Activated B cell treated with CpG ODN at 0.5 μM for 24 hours (primary cell): Measurements from ENCODE around the gene MCAT. TPM values are rescaled to one million over a fixed set of nuclear protein-coding genes. Genes with fewer than 3 reads are reported as not detected.

ENCODE experiments used
- ATAC-seq: fragments of 200-7000 bp; cut with Tn5 transposase; one replicate; pipeline ENCODE4 v1.10.0; 2021; ENCODE audit warnings: low read depth, mild to moderate bottlenecking, moderate library complexity
- CTCF ChIA-PET: fragments of 350-600 bp; sonication (Branson Sonifier 250); formaldehyde crosslinking; loops from one replicate; lab custom pipeline; 2021; ENCODE audit warnings: antibody characterized with exemption; lab: Charles Lee
- POLR2A ChIA-PET: fragments of 350-600 bp; sonication (Branson Sonifier 250); formaldehyde crosslinking; loops from one replicate; lab custom pipeline; 2021; ENCODE audit warnings: antibody characterized with exemption; lab: Charles Lee
- DNase-seq: peaks from one replicate; pipeline ENCODE4 v3.0.0; 2022
- H3K27ac Mint-ChIP-seq: one replicate; pipeline ENCODE4 v1.8.0; 2020; ENCODE audit warnings: mixed read lengths
- H3K27me3 Mint-ChIP-seq: one replicate; pipeline ENCODE4 v1.8.0; 2021; ENCODE audit warnings: mixed read lengths
- H3K36me3 Mint-ChIP-seq: one replicate; pipeline ENCODE4 v1.8.0; 2021; ENCODE audit warnings: low read depth, mixed read lengths
- H3K4me1 Mint-ChIP-seq: one replicate; pipeline ENCODE4 v1.8.0; 2021; ENCODE audit warnings: mixed read lengths
- H3K4me3 Mint-ChIP-seq: one replicate; pipeline ENCODE4 v1.8.0; 2020; ENCODE audit warnings: mild to moderate bottlenecking, mixed read lengths
- H3K9me3 Mint-ChIP-seq: one replicate; pipeline ENCODE4 v1.8.0; 2020; ENCODE audit warnings: mixed read lengths
- CTCF ChIP-seq: fragments of 200-600 bp; IDR thresholded peaks from one replicate; pipeline ENCODE4 v1.8.0; 2022; ENCODE audit warnings: antibody characterized with exemption, mild to moderate bottlenecking
- intact Hi-C: fragments of 100-400 bp; cut with micrococcal nuclease; formaldehyde crosslinking; loops from one replicate; pipeline ENCODE4 v1.15.1; 2024
- total RNA-seq: library from RNA; stranded (reverse); gene quantifications from 2 replicates; pipeline ENCODE4 v1.2.3, GENCODE V29; 2022

Gene MCAT
- total RNA-seq, 1 donor from 2014 or later, result 12.7 TPM

DNA sequence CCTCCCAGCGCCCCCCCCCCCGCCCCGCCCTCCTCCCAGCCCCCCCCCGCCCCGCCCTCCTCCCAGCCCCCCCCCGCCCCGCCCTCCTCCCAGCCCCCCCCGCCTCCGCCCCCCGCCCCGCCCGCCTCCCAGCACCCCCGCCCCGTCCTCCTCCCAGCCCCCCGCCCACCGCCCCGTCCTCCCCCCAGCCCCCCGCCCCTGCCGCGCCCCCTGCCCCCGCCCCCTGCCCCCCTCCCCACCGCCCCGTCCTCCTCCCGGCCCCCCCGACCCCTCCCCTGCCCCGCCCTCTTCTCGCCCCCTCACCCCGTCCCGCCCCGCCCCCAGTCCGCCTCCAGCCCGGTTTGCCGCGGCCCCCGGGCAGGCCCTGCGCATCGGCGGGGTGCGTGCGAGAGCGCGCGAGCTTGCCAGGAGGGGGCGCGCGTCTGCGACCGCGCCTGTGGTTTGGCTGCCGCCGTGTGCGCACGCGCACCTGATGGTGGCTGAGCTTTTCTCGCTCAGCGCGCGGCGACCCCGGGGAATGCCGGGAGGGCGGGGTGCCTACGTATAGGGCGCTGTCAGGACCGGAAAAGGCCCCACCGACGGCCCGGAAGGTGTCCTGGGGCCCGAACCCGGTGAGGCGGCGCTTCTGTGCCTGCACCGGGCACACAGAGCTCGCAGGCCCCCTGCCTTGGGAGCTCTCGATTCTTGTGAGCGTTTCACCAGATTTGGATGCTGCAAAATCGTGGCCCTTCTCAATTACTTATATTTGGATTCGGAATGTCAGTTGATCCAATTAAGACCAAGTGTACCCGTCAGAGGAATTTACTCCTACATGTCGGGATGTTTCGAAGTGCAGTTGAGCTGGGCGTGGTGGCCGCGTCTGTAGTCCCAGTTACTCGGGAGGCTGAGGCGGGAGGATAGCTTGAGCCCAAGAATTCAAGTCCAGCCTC is 44.2 kb upstream of the MCAT start:
- DNase-seq, result peak; percentile 97
- no peaks in the 10 kb centered on the region for H3K9me3 Mint-ChIP-seq
- intact Hi-C loops, result loop anchor here (1.0 to 2.0 kb wide), 4 partner anchors 35 to 98 kb away; partner anchors contain the start of genes BIK, MCAT and TTLL1
- ChIA-PET POLR2A (interaction anchor here (0.6 to 1.6 kb wide), 14 partner anchors 13 to 768 kb away, joined by 3 to 21 read pairs (median 3); partner anchors contain the start of genes CYB5R3, POLDIP3 and SAMM50), CTCF (interaction anchor here (0.9 to 1.0 kb wide), 2 partner anchors 35 to 159 kb away, joined by 3 read pairs; no protein-coding TSS in a partner anchor)
- H3K27ac Mint-ChIP-seq, result peak overlapping the region; percentile 92
- peaks cover 2% of the 10 kb centered on the region for H3K36me3 Mint-ChIP-seq
- peaks cover 3% of the 10 kb centered on the region for H3K27me3 Mint-ChIP-seq
- H3K4me3 Mint-ChIP-seq, result peak overlapping the region; percentile 81
- peaks cover 14% of the 10 kb centered on the region for H3K4me1 Mint-ChIP-seq
- ATAC-seq, result peak; percentile 88
- no peak for TF ChIP-seq CTCF

DNA sequence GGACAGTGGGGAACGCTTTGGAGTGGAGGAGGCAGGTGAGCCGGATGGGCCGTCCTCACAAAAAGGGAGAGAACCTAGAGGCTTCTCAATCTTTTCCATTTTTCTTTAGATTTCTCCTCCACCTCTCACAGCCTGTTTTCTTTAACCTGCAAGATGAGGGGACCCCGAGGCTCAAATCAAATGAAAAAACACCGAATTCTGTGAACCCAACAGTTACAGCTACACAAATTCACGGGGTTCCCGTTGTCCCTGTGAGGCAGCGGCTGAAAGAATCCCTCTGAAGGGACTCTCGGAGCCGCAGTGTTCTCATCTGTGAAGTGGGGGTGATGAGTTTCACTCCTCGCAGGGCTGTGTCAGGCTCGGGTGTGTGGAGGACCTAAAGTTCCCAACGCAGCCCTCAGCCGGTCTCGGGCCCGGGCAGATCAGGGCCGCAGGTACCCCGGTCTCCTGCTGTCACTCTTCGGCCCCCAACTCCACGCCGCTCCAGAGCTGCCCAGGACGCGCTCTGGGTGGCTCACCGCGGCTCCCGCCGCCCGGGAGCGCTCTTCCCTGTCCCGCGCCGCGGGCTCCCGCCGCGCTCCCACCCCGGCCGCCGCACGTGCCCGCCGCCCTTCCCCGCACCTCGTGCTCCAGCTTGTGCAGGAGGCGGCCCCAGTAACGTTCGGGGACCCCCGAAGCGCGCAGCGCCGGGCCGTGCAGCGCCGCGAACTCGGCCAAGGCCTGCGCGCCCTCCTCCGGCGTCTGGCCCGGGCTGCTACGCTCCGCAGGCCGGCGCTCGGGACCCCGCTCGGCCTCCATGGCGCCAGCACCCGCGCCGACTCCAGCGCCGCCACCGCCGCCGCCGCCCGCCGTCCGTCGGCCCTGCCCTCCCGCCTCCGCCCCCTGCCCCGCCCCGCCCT is 43.3 kb upstream of the MCAT start, which contains the start of gene TTLL12:
TSS of gene TTLL12 (minus strand) at position 863 of the 899 bp plus-strand sequence. CDS start at position 798, 65 bp downstream.
- peak; percentile 63 for DNase-seq
- peaks cover 2% of the 10 kb centered on the region for H3K27me3 Mint-ChIP-seq
- TF ChIP-seq CTCF, result no peak
- no peaks in the 10 kb centered on the region for H3K9me3 Mint-ChIP-seq
- CTCF ChIA-PET, result interaction anchor here (1.0 kb wide), 1 partner anchor 160 kb away, joined by 3 read pairs; no protein-coding TSS in a partner anchor
- peaks cover 4% of the 10 kb centered on the region for H3K36me3 Mint-ChIP-seq
- peak within 1 kb of the TSS; percentile 81 for H3K4me3 Mint-ChIP-seq
- POLR2A ChIA-PET, result interaction anchor here (0.6 to 1.6 kb wide), 12 partner anchors 28 to 769 kb away, joined by 3 to 21 read pairs (median 3); partner anchors contain the start of genes CYB5R3, POLDIP3 and SAMM50
- ATAC-seq, result peak; percentile 56
- intact Hi-C loops, result loop anchor here (1.0 to 2.0 kb wide), 4 partner anchors 34 to 97 kb away; partner anchors contain the start of genes BIK, MCAT and TTLL1
- peaks cover 14% of the 10 kb centered on the region for H3K4me1 Mint-ChIP-seq
- H3K27ac Mint-ChIP-seq, result peak within 1 kb of the TSS; percentile 92

GRCh38 chr22:43185860-43186261 is 42.7 kb upstream of the MCAT start:
- Mint-ChIP-seq H3K4me3 (peak overlapping the region; percentile 75), H3K4me1 (peaks cover 14% of the 10 kb centered on the region), H3K9me3 (no peaks in the 10 kb centered on the region), H3K36me3 (peaks cover 7% of the 10 kb centered on the region), H3K27ac (no peak overlapping the region), H3K27me3 (no peaks in the 10 kb centered on the region)
- TF ChIP-seq CTCF, result no peak
- DNase-seq (no peak), ATAC-seq (no peak)
- POLR2A ChIA-PET, result interaction anchor here (0.6 kb wide), 1 partner anchor 41 kb away, joined by 3 read pairs; no protein-coding TSS in a partner anchor
- intact Hi-C loops, result loop anchor here (2.0 kb wide), 1 partner anchor 75 kb away; the partner anchor contains the start of gene BIK
- CTCF ChIA-PET, result no interaction called here

DNA sequence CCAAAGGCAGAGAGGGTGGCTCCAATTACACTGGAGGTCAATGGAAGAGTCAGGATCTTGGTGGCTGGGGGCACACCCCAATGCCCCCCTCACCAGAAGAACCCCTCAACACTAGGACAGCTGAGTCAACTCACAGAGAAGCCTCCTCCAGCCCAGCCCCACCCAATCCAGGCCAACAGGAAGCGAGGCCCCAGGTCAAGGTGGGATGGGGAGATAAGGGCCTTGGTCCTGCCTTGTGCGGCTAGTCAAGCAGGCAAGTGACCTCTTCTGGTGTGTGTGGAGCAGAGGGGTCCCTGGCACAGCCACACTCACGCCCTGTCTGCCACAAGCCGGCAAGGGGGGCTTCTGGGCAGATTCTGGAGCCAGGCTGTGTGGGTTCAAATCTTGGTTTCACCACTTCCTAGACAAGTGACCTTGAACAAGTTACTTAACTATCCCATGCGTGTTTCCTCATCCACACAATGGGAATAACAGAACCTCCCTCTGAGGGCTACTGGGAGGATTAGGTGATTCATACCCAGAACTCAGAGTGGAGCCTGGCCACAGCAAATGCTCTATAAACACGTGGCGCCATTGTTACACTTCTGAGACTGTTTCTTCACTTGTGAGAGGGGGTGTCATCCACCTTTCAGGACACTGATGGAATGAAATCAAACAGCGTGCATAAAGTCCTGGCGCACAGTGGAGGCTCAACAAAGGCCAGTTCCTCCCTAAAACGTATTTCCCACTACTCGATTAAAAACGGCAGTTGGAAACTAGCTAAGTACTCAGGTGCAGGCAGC is 40.5 kb upstream of the MCAT start:
- H3K4me3 Mint-ChIP-seq, result peak overlapping the region; percentile 24
- DNase-seq, result no peak
- intact Hi-C loops, result no loop called here
- H3K27ac Mint-ChIP-seq, result no peak overlapping the region
- CTCF ChIA-PET, result no interaction called here
- H3K9me3 Mint-ChIP-seq, result no peaks in the 10 kb centered on the region
- H3K4me1 Mint-ChIP-seq, result peaks cover 14% of the 10 kb centered on the region
- POLR2A ChIA-PET, result interaction anchor here (1.1 kb wide), 1 partner anchor 772 kb away, joined by 3 read pairs; the partner anchor contains the start of gene SAMM50
- no peak for TF ChIP-seq CTCF
- no peaks in the 10 kb centered on the region for H3K27me3 Mint-ChIP-seq
- H3K36me3 Mint-ChIP-seq, result peaks cover 23% of the 10 kb centered on the region
- no peak for ATAC-seq
